GM23338 (cell line): ENCODE data around the gene TECR. TPM values are rescaled to one million over a fixed set of nuclear protein-coding genes. Genes with fewer than 3 reads are reported as not detected.

Experiments used
- ATAC-seq: fragments of 200-7000 bp; cut with Tn5 transposase; 3 replicates; pipeline ENCODE4 v1.9.1; 2020
- DNase-seq: peaks from one replicate; pipeline ENCODE4 v3.0.0-alpha.2; 2015; ENCODE audit warnings: low spot score
- H2AFZ ChIP-seq: fragments of 200-600 bp; sonication (generic); 2 replicates; pipeline ENCODE4 v1.8.0; 2016; ENCODE audit warnings: antibody characterized with exemption, mild to moderate bottlenecking, moderate library complexity
- H3F3A ChIP-seq: fragments of 200-600 bp; sonication (generic); replicated peaks from 2 replicates; pipeline ENCODE4 v1.8.0; 2017; ENCODE audit warnings: antibody characterized with exemption, mixed run types, low read depth
- H3K27ac ChIP-seq: fragments of 200-600 bp; sonication (generic); 2 replicates; pipeline ENCODE4 v1.6.1; 2016; ENCODE audit warnings: low read depth
- H3K27me3 ChIP-seq: fragments of 200-600 bp; sonication (generic); 2 replicates; pipeline ENCODE4 v1.8.0; 2016; ENCODE audit warnings: mild to moderate bottlenecking, mixed run types, moderate library complexity; ENCODE audit not compliant: insufficient read depth
- H3K36me3 ChIP-seq: fragments of 200-600 bp; sonication (generic); 2 replicates; pipeline ENCODE4 v1.8.0; 2016; ENCODE audit warnings: mild to moderate bottlenecking; ENCODE audit not compliant: insufficient read depth
- H3K4me1 ChIP-seq: fragments of 200-600 bp; sonication (generic); 2 replicates; pipeline ENCODE4 v1.8.0; 2016; ENCODE audit warnings: mild to moderate bottlenecking, moderate library complexity; ENCODE audit not compliant: insufficient read depth
- H3K4me2 ChIP-seq: fragments of 200-600 bp; sonication (generic); 2 replicates; pipeline ENCODE4 v1.7.1; 2017; ENCODE audit warnings: mixed run types
- H3K4me3 ChIP-seq: fragments of 200-600 bp; sonication (generic); 2 replicates; pipeline ENCODE4 v1.6.1; 2016; ENCODE audit warnings: mixed run types
- H3K79me2 ChIP-seq: fragments of 200-600 bp; sonication (generic); replicated peaks from 2 replicates; pipeline ENCODE4 v1.8.0; 2017; ENCODE audit warnings: mild to moderate bottlenecking; ENCODE audit not compliant: insufficient read depth
- H3K9me2 ChIP-seq: fragments of 200-600 bp; sonication (generic); 2 replicates; pipeline ENCODE4 v1.8.0; 2017; ENCODE audit not compliant: insufficient read depth
- H4K20me1 ChIP-seq: fragments of 200-600 bp; sonication (generic); replicated peaks from 2 replicates; pipeline ENCODE4 v1.8.0; 2017; ENCODE audit warnings: mild to moderate bottlenecking; ENCODE audit not compliant: insufficient read depth
- H3K27ac Mint-ChIP-seq: 2 replicates; pipeline ENCODE4 v1.8.0; 2020; ENCODE audit warnings: inconsistent platforms, mild to moderate bottlenecking, moderate library complexity, mixed read lengths
- H3K27me3 Mint-ChIP-seq: 3 replicates; pipeline ENCODE4 v1.8.0; 2022; ENCODE audit warnings: low read depth, mild to moderate bottlenecking, moderate library complexity, mixed read lengths, inconsistent platforms; ENCODE audit not compliant: insufficient read depth, poor library complexity
- H3K36me3 Mint-ChIP-seq: 3 replicates; pipeline ENCODE4 v1.8.0; 2021; ENCODE audit warnings: low read depth, mild to moderate bottlenecking, inconsistent platforms, moderate library complexity, mixed read lengths
- H3K4me1 Mint-ChIP-seq: 3 replicates; pipeline ENCODE4 v1.8.0; 2020; ENCODE audit warnings: mild to moderate bottlenecking, inconsistent platforms, mixed read lengths
- H3K4me3 Mint-ChIP-seq: 3 replicates; pipeline ENCODE4 v1.8.0; 2021; ENCODE audit warnings: moderate library complexity, mild to moderate bottlenecking, inconsistent platforms, mixed read lengths
- H3K9me3 Mint-ChIP-seq: 3 replicates; pipeline ENCODE4 v1.8.0; 2020; ENCODE audit warnings: moderate library complexity, mild to moderate bottlenecking, inconsistent platforms, mixed read lengths
- CREB1 ChIP-seq: fragments of 250-450 bp; sonication (Bioruptor Pico); IDR thresholded peaks from 2 replicates; pipeline ENCODE4 v1.5.0; 2020; ENCODE audit warnings: low read depth, mild to moderate bottlenecking, moderate library complexity
- EZH2 ChIP-seq: fragments of 200-600 bp; sonication (generic); IDR thresholded peaks from one replicate; pipeline ENCODE4 v1.8.0; 2017; ENCODE audit warnings: antibody characterized with exemption, mild to moderate bottlenecking, low read depth; ENCODE audit not compliant: unreplicated experiment
- ZNF331 ChIP-seq: fragments of 250-450 bp; sonication (Bioruptor Pico); IDR thresholded peaks from 2 replicates; pipeline ENCODE4 v1.5.0; 2020; ENCODE audit warnings: low read depth, mild to moderate bottlenecking, moderate library complexity
- polyA plus RNA-seq: library from polyadenylated mRNA; unstranded; fragments of >200 nt; fragmentation: Nextera tagmentation; extraction: Ambion mirVana; gene quantifications from 2 replicates; pipeline ENCODE4 v1.2.1, GENCODE V29; 2016
- total RNA-seq: library from RNA; depleted of rRNA; stranded (reverse); fragments of >200 nt; shearing (Covaris generic); gene quantifications from 2 replicates; pipeline ENCODE4 v1.2.3, GENCODE V29; 2014
- TF ChIP-seq, protein P1 (sequence below): IDR thresholded peaks from 2 replicates; pipeline ENCODE4 v1.6.1; 2016; ENCODE audit warnings: antibody characterized with exemption
- TF ChIP-seq, protein P2 (sequence below): fragments of 250-450 bp; sonication (Bioruptor Pico); IDR thresholded peaks from 2 replicates; pipeline ENCODE4 v1.5.0; 2020; ENCODE audit warnings: mild to moderate bottlenecking, moderate library complexity
- TF ChIP-seq, protein P3 (sequence below): IDR thresholded peaks from one replicate; pipeline ENCODE4 v1.6.1; 2018; ENCODE audit warnings: antibody characterized with exemption; ENCODE audit not compliant: unreplicated experiment
- TF ChIP-seq, protein P4 (sequence below), 2 experiments: fragments of 200-600 bp in 1 of 2; sonication (generic) in 1 of 2; conservative IDR thresholded peaks; 2 replicates each; pipeline versions ENCODE4 v1.5.1 to v1.6.1; 2016 to 2017; ENCODE audit warnings: antibody characterized with exemption in 2 of 2, low read depth in 2 of 2, mild to moderate bottlenecking in 2 of 2, moderate library complexity in 1 of 2

TECR gene
- total and polyA plus RNA-seq, 2 experiments from 2014 or later, result 107 to 268 TPM

DNA sequence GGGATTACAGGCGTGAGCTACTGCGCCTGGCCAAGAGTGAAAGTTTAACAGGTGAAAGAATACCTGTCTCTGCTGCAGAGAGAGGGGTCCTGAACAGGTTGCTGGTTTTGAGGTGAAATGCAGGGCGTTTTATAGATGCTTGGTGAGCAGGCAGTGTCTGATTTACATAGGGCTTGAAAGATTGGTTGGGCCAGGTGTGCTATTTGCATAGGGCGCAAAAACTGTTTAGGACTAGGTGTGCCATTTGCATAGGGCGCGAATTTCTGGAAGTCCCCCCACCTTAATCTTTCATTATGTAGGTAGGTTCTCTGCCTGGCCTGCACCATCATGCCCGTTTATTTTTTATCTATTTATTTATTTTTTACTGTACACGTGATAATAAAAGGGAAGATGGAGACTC, 47.0 kb downstream of the TECR start:
- Mint-ChIP-seq H3K27ac (no peak overlapping the region), H3K27me3 (peaks cover 7% of the 10 kb centered on the region), H3K9me3 (peaks cover 15% of the 10 kb centered on the region), H3K4me1 (peaks cover 3% of the 10 kb centered on the region; the same call in 1 of the 3 replicates), H3K36me3 (no peaks in the 10 kb centered on the region), H3K4me3 (no peak overlapping the region)
- Histone ChIP-seq H3K4me3 (no peak overlapping the region), H3K4me1 (no peaks in the 10 kb centered on the region), H3K9me2 (no peaks in the 10 kb centered on the region), H3K36me3 (no peaks in the 10 kb centered on the region), H3K27ac (no peak overlapping the region), H3K4me2 (no peak overlapping the region), H3K27me3 (no peaks in the 10 kb centered on the region), H4K20me1 (no peaks in the 10 kb centered on the region), H3K79me2 (peaks cover under 1% of the 10 kb centered on the region; the same call in 1 of the 2 replicates), H3F3A (0 out of 2 replicates have a peak, but pooled peaks cover 3% of the 10 kb centered on the region), H2AFZ (no peak overlapping the region)
- DNase-seq (no peak), ATAC-seq (no peak)
- TF ChIP-seq ZNF331 (CRISPR knock-in tag) (no peak), CREB1 (CRISPR knock-in tag) (no peak)
- TF ChIP-seq, protein P1, sequence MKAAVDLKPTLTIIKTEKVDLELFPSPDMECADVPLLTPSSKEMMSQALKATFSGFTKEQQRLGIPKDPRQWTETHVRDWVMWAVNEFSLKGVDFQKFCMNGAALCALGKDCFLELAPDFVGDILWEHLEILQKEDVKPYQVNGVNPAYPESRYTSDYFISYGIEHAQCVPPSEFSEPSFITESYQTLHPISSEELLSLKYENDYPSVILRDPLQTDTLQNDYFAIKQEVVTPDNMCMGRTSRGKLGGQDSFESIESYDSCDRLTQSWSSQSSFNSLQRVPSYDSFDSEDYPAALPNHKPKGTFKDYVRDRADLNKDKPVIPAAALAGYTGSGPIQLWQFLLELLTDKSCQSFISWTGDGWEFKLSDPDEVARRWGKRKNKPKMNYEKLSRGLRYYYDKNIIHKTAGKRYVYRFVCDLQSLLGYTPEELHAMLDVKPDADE, result no peak
- TF ChIP-seq, protein P2, sequence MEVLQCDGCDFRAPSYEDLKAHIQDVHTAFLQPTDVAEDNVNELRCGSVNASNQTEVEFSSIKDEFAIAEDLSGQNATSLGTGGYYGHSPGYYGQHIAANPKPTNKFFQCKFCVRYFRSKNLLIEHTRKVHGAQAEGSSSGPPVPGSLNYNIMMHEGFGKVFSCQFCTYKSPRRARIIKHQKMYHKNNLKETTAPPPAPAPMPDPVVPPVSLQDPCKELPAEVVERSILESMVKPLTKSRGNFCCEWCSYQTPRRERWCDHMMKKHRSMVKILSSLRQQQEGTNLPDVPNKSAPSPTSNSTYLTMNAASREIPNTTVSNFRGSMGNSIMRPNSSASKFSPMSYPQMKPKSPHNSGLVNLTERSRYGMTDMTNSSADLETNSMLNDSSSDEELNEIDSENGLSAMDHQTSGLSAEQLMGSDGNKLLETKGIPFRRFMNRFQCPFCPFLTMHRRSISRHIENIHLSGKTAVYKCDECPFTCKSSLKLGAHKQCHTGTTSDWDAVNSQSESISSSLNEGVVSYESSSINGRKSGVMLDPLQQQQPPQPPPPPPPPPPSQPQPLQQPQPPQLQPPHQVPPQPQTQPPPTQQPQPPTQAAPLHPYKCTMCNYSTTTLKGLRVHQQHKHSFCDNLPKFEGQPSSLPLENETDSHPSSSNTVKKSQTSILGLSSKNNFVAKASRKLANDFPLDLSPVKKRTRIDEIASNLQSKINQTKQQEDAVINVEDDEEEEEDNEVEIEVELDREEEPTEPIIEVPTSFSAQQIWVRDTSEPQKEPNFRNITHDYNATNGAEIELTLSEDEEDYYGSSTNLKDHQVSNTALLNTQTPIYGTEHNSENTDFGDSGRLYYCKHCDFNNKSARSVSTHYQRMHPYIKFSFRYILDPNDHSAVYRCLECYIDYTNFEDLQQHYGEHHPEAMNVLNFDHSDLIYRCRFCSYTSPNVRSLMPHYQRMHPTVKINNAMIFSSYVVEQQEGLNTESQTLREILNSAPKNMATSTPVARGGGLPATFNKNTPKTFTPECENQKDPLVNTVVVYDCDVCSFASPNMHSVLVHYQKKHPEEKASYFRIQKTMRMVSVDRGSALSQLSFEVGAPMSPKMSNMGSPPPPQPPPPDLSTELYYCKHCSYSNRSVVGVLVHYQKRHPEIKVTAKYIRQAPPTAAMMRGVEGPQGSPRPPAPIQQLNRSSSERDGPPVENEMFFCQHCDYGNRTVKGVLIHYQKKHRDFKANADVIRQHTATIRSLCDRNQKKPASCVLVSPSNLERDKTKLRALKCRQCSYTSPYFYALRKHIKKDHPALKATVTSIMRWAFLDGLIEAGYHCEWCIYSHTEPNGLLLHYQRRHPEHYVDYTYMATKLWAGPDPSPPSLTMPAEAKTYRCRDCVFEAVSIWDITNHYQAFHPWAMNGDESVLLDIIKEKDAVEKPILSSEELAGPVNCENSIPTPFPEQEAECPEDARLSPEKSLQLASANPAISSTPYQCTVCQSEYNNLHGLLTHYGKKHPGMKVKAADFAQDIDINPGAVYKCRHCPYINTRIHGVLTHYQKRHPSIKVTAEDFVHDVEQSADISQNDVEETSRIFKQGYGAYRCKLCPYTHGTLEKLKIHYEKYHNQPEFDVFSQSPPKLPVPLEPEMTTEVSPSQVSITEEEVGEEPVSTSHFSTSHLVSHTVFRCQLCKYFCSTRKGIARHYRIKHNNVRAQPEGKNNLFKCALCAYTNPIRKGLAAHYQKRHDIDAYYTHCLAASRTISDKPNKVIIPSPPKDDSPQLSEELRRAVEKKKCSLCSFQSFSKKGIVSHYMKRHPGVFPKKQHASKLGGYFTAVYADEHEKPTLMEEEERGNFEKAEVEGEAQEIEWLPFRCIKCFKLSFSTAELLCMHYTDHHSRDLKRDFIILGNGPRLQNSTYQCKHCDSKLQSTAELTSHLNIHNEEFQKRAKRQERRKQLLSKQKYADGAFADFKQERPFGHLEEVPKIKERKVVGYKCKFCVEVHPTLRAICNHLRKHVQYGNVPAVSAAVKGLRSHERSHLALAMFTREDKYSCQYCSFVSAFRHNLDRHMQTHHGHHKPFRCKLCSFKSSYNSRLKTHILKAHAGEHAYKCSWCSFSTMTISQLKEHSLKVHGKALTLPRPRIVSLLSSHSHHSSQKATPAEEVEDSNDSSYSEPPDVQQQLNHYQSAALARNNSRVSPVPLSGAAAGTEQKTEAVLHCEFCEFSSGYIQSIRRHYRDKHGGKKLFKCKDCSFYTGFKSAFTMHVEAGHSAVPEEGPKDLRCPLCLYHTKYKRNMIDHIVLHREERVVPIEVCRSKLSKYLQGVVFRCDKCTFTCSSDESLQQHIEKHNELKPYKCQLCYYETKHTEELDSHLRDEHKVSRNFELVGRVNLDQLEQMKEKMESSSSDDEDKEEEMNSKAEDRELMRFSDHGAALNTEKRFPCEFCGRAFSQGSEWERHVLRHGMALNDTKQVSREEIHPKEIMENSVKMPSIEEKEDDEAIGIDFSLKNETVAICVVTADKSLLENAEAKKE, result no peak

DNA sequence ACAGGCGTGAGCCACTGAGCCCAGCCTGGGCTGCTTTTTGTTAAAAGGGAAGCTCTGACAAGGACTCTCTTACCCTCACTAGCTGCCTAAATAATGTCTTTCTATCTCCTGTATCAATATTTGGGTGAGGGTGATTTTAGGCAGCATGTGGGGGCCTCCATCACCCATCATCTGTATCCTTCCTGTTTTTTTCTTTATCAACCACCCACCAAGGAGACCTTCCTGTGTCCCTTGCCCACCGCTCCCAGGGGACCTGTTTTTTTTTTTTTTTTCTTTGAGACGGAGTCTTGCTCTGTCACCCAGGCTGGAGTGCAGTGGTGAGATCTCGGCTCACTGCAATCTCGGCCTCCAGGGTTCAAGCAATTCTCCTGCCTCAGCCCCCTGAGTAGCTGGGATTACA, 47.9 kb downstream of the TECR start:
- DNase-seq (no peak), ATAC-seq (no peak)
- no peaks in the 10 kb centered on the region for H3K4me1 ChIP-seq
- no peaks in the 10 kb centered on the region for H3K36me3 ChIP-seq
- H3F3A ChIP-seq, result no peaks in the 10 kb centered on the region
- no peaks in the 10 kb centered on the region for H4K20me1 ChIP-seq
- H2AFZ ChIP-seq, result peak overlapping the region; percentile 78
- peaks cover 21% of the 10 kb centered on the region for H3K9me3 Mint-ChIP-seq
- no peak overlapping the region for H3K4me3 Mint-ChIP-seq
- no peak overlapping the region for H3K27ac ChIP-seq
- H3K4me1 Mint-ChIP-seq, result 0 out of 3 replicates have a peak, but pooled peaks cover 3% of the 10 kb centered on the region
- H3K27me3 Mint-ChIP-seq, result peaks cover 7% of the 10 kb centered on the region
- no peaks in the 10 kb centered on the region for H3K27me3 ChIP-seq
- H3K4me2 ChIP-seq, result no peak overlapping the region
- H3K36me3 Mint-ChIP-seq, result no peaks in the 10 kb centered on the region
- H3K27ac Mint-ChIP-seq, result no peak overlapping the region
- H3K4me3 ChIP-seq, result no peak overlapping the region
- no peaks in the 10 kb centered on the region for H3K9me2 ChIP-seq
- H3K79me2 ChIP-seq, result no peaks in the 10 kb centered on the region
- TF ChIP-seq ZNF331 (CRISPR knock-in tag) (no peak), EZH2 (no peak)
- TF ChIP-seq, protein P3, sequence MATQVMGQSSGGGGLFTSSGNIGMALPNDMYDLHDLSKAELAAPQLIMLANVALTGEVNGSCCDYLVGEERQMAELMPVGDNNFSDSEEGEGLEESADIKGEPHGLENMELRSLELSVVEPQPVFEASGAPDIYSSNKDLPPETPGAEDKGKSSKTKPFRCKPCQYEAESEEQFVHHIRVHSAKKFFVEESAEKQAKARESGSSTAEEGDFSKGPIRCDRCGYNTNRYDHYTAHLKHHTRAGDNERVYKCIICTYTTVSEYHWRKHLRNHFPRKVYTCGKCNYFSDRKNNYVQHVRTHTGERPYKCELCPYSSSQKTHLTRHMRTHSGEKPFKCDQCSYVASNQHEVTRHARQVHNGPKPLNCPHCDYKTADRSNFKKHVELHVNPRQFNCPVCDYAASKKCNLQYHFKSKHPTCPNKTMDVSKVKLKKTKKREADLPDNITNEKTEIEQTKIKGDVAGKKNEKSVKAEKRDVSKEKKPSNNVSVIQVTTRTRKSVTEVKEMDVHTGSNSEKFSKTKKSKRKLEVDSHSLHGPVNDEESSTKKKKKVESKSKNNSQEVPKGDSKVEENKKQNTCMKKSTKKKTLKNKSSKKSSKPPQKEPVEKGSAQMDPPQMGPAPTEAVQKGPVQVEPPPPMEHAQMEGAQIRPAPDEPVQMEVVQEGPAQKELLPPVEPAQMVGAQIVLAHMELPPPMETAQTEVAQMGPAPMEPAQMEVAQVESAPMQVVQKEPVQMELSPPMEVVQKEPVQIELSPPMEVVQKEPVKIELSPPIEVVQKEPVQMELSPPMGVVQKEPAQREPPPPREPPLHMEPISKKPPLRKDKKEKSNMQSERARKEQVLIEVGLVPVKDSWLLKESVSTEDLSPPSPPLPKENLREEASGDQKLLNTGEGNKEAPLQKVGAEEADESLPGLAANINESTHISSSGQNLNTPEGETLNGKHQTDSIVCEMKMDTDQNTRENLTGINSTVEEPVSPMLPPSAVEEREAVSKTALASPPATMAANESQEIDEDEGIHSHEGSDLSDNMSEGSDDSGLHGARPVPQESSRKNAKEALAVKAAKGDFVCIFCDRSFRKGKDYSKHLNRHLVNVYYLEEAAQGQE, result no peak
- TF ChIP-seq, protein P4, sequence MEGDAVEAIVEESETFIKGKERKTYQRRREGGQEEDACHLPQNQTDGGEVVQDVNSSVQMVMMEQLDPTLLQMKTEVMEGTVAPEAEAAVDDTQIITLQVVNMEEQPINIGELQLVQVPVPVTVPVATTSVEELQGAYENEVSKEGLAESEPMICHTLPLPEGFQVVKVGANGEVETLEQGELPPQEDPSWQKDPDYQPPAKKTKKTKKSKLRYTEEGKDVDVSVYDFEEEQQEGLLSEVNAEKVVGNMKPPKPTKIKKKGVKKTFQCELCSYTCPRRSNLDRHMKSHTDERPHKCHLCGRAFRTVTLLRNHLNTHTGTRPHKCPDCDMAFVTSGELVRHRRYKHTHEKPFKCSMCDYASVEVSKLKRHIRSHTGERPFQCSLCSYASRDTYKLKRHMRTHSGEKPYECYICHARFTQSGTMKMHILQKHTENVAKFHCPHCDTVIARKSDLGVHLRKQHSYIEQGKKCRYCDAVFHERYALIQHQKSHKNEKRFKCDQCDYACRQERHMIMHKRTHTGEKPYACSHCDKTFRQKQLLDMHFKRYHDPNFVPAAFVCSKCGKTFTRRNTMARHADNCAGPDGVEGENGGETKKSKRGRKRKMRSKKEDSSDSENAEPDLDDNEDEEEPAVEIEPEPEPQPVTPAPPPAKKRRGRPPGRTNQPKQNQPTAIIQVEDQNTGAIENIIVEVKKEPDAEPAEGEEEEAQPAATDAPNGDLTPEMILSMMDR (conservative IDR thresholded peaks at IDR 0.05; ENCODE audit: low read depth in 2 of 2), result no peak
- TF ChIP-seq, protein P1, result no peak
